ENCODE measurements around the gene NSRP1. TPM values are rescaled to one million over a fixed set of nuclear protein-coding genes. Genes with fewer than 3 reads are reported as not detected.
"Not testable (repeated sequence)": the region's sequence is repeated elsewhere in the genome, so short reads cannot be mapped to it uniquely, and the experiment has no call there.

Gene NSRP1
- total RNA-seq, 1 donor from 2014 or later, result 12.0 TPM

DNA sequence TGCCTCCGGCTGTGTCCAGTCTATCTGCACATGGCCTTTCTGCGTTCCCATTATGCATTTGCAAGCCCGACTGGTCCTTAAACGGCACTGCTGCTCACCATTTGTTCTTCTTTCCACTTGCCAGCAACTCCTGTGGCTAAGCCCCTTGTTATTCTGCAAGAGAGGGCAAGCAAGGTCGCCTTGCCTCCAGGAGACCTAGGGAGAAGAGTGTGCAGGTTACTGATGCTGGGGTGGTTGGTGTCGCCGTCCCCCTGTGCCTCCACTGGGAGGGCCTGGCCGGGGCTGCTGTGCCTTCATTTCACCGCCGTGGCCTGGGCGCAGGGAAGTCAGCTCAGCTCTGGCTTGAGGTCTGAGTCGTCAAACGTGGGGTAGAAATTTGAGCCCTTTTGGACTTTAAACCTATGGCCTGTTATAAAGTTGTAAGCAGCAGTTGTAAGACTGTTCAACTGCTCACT is 106.1 kb downstream of the NSRP1 start:
- DNase-seq (ENCODE audit: low read depth), result no peak

DNA sequence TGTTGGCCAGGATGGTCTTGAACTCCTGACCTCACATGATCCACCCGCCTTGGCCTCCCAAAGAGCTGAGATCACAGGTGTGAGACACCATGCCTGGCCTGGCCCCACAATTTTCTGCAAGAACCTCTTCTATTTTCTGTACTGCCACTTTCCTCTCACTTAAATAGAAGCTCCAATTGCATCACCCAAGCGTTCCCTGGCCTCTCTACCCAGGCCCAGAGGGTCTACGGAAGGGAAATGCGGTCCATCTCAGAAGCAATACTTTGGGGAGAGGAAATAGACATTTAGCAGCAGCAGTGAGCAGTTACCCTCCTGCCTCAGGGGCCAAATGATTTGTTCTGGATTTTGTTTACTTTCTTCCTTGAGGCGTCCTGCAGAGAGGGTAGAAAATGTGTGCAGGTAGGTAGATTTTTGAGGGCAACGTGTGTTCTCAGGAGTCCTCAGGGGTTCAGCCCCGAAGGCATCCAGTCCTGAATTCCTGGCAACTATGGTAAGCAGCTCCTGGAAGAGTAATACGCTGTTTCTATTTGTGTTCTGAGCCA is 107.9 kb downstream of the NSRP1 start:
- no peak for DNase-seq (ENCODE audit: low read depth)

DNA sequence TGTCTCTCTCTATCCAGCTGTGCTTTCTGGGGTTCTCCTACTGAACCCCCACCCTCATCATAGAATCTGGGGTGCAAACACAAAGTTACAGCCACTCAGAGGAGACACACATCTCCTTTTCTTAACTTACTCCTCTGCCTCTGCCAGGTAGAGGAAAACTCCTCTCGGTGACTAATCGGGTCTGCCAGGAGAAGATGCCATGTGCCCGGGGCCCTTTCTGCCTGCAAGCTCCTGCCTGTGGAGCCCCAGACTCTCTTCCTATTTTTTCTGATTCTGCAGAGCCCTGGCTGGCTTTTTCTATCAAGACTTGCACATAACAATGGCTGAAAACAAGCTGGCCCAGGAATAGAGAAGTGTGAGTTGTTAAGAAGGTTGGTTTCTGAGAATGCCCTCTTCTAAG is 108.5 kb downstream of the NSRP1 start:
- DNase-seq (ENCODE audit: low read depth), result no peak

DNA sequence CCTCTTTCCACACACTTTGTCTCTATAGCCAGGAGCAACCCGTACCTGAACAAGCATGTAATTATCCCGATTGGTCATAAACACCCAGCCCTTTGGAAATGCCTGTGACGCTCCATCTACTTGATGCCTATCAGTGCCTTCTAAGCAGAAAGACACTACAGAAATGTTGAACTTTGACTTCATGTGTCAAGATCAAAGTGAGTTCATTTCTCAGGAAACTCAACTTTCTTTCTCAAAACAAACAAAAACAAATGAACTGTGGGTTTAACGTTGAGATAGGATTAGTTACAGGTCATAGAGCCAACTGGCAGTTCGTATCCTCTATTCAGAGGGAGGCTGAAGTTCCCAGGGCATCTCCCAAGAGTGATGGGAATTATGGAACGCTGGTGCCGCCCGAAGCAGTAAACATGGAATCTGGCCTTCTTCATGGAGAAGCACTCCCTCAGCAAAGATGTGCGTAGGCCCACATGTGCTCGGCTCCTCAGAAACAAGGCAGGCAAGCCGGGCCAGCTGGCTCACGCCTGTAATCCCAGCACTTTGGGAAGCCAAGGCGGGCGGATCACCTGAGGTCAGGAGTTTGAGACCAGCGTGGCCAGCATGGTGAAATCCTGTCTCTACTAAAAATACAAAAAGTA is 109.4 kb downstream of the NSRP1 start:
- DNase-seq (ENCODE audit: low read depth), result peak; percentile 29

DNA sequence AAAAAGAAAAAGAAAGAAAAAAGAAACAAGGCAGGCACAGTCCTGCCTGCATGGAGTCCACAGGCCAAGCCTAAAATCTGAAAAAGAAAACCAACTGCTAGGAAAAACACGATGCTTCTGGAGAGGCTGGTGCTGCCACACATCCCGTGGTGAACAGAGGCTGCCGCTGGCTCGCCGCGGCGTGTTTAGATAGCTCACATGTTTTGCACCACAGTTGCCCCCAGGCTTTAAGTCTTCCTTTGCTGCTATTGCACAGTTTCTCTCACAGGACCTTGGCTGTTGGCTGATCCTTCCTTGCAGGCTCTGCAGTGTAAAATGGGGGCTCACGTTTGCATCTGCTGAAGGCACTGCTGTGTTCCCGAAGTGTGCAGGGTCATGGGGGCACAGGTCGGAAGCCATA is 110.3 kb downstream of the NSRP1 start:
- DNase-seq (ENCODE audit: low read depth), result no peak

DNA sequence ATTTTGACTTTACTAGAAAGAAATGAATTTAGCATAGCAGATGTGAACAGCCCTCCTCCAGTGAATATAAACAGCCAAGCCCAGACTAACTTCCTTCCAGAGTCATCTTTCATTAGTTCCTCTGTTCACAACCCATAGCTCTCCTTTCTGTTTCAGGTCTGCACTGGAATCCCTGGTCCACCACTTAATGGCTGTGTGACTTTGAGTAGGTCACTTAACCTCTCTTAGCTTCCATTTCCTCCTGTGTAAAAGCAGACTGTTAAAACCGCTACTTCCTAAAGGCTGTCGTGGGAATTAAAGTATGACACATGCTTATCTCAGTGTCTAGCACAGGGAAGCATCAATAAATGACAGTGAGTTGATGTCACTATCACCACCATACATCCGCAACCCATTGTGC is 111.4 kb downstream of the NSRP1 start:
- no peak for DNase-seq (ENCODE audit: low read depth)

DNA sequence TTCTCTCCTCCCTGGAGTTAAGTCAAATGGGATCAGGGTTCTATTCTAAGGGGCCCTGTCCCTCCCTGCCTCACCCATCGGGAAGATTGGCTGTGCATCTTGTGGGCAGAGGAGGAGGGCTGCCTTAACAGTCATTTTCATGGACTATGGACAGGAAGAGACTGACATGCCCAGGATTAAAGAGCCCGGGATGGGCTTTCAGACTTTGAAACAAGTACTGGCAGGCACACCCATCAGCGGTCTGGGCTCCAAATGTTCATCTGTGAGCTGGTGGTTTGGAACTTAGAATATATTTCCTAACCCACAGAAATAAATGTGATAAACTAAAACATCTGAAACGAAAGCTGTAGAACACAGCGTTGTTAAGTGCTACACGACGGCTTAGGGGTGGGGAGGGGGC is 112.4 kb downstream of the NSRP1 start:
- DNase-seq (ENCODE audit: low read depth), result no peak

DNA sequence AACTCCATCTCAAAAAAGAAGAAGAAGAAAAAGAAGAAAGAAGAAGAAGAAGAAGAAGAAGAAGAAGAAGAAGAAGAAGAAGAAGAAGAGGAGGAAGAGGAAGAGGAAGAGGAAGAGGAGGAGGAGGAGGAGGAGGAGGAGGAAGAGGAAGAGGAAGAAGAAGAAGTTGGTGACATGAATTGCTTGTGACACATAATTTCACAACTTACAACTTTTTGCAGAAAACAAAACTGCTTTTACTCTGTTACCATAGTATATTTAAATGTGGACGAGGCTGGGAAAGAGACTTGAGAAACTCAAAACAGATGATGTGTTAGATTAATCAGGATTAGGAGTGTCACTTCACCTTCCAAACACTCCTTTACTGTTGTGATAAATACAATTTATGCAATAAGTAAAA is 113.4 kb downstream of the NSRP1 start:
- DNase-seq (ENCODE audit: low read depth), result not testable (repeated sequence)

DNA sequence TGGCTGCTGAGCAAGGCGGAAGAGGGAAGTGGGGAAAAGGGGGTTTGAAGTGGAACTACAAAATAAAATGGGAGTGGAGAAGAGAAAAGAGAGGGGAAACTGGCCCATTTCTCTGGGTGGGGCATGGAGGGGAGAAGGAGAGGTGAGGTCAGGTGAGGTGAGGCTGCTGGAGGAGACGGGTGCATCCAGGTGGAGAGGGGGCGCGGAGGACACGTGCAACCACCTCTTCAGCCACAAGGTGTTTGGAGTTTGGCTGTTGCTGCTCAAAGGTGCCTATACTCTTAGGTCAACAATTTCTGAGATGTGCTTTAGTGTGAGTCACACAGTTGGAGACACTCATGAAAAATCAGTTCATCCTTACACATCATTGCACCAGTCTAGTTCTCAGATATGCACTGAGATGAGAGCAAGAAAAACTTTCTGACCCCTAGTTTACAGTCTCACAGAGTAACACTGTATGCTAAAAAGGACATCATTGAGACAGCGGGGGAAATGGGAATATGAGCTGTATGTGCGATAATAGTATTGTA is 114.0 kb downstream of the NSRP1 start:
- no peak for DNase-seq (ENCODE audit: low read depth)

DNA sequence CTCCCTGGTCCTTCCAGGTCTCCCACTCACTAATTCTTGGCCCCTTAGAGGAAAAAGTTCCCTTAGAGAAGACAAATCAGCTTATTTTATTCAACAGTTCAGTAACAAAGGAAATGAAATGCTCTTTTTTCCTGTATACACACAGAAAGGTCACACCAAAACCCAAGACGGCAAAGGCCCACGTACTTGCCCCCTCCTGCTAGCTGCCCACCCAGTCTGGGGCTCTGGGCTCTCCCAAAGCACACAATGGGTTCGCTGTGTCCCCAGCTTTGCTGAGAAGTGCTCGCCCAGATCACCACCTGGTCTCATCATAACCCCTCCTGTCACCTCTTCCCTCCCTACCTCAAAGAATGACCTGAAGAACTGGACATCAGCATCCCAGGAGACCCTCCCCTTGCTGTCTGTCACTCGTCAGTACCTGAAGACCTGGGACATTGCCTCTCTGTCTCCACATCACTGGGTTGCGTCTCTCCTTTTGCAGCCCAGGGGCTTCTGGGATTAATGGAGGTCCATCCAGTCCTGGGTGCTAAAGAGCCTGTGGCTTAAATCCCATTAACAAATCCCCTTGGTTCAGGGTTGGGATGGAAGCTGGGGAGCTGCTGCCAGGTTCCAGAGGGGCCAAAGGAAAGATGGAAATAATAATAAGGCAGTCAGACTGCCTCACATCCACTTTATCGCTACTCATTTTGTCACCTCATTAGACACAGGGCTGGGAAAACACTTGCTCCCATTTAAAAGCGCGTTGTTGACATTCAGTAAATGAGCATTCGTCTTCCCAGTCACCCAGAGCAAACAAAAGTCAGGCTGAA is 115.6 kb downstream of the NSRP1 start:
- DNase-seq (ENCODE audit: low read depth), result no peak

DNA sequence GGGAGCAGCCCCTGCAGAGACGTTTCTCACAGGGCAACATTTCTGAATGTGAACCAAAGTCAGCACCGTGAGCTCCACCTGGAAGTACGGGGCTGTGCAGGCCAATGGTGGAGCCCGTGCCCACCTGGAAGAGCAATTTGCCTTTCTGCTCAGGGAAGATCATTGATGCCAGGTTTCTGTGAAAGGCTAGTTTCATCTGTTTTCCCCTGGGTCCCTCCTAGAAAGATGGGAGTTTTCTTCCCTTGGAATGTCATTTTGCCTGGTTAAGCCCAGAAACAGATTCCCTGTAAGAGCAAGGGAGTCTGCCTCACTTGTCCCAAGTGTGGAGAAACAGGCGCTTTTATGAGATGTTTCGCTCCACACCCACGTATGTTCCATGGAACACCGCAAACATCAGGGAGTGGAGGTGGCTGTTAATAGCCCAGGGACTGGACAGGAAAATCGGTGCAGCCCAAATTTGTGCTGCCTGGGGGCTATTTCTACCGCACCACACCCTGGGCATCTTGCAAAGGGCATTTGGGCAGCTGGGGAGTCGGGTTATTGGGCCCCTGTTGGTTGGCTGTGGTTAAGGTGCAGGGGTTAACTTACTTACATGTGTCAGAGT is 116.3 kb downstream of the NSRP1 start:
- DNase-seq (ENCODE audit: low read depth), result no peak

DNA sequence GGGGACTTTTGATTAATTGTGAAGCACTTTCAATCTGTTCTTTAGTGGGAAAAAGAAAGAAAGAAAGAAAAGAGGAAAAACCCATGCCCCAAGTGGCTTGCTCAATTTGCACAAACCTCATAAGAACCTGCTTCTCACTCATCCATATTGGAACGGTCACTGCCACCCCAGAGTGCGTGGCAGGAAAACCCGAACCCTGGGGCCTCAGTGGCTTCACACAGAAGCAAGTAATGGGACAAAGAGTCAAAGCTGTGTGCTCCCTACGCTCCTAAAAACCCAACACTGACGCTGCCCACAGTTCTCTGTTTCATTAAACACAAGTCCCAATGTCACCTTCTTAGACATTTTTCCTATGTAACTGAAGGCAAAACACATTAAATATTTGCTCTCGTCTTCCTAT is 117.7 kb downstream of the NSRP1 start:
- no peak for DNase-seq (ENCODE audit: low read depth)

DNA sequence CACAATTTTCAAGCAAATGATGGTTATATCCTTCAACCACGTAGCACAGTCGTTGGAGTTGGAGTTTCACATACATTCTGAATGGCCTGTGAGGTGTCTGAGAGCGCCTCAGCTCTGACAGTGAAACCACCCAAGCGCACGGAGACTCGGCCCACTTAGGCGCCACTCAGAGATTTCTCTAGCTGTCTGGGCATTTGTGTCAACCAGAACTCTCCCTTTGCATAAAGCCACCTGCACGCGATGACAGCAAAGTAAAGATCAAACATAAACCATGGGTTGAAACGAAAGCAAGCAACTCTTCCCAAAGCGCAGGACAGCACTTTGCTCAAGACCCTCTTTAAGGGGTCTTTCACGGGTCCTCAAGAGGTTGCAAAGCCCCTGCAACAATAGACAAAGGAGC is 118.3 kb downstream of the NSRP1 start:
- no peak for DNase-seq (ENCODE audit: low read depth)

DNA sequence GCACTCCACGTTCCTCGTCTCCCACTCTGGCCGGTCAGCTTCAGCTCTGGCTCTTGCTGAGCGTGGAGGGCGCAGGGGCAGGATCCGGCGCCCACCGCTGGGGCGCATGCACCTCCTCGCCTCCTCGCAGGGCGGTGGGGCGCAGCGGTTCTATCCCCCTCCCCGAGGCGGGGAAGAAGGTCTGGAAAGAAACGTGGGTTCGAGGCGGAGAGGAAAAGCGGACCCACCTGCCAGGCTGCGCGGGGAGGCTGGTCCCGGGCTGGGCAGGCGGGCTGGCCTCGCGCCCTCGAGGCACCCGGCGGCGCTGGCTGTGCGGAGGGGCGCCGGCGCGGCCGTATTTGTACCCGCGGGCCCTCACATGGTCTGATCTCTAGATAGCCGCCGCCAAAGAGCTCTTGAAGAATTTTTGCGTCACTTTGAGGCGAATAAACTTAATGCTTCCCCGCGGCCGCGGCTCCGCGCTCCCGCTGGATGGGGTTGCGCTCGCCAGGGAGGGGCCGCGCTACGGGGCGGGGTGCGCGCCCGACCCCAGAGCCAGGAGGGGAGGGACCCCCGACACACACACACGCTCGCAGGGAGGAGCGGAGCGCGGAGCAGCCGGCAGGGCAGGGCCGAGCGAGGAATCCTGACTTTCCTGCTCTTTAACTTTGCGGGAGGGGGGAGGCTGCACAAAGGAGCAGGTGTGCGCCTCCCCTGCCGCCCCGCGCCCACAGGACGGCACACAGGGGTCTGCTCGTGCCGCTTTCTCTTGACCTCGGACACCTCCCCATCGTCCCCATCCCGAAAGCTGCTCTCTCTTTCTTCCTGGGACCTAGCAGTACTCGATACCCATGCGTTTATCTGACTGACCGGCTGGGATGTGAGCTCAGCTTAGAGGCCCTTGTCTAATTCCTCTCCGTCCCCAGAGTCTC is 119.0 kb downstream of the NSRP1 start, which contains the start of gene SLC6A4:
Gene SLC6A4, minus strand, starts transcription at position 312 of the 911 bp plus-strand sequence. CDS start 13,739 bp downstream, outside the sequence.
- no peak for DNase-seq (ENCODE audit: low read depth)

Other genes starting within 250 kb of the NSRP1 start
- 11.1 and 48.2 TPM in 2 replicates for gene SSH2, start 186.6 kb upstream of the NSRP1 start, total RNA-seq
- 4.7 TPM in 2 replicates for gene EFCAB5, start 175.2 kb upstream of the NSRP1 start, total RNA-seq
- under 0.01 TPM in 2 replicates for gene SLC6A4, start 118.9 kb downstream of the NSRP1 start, total RNA-seq
- 16.5 and 42.1 TPM in 2 replicates for gene BLMH, start 175.1 kb downstream of the NSRP1 start, total RNA-seq
- not detected in 2 replicates for gene TMIGD1, start 217.2 kb downstream of the NSRP1 start, total RNA-seq

Measured in renal cortical epithelial cell (primary cell).